ENCODE measurements around the gene MAP4K4. TPM values are rescaled to one million over a fixed set of nuclear protein-coding genes. Genes with fewer than 3 reads are reported as not detected.
"Not testable (repeated sequence)": the region's sequence is repeated elsewhere in the genome, so short reads cannot be mapped to it uniquely, and the experiment has no call there.

Gene MAP4K4
- total RNA-seq, 2 donors from 2014 or later = 47.5 to 50.4 TPM

- no peak overlapping the region for H3K27ac ChIP-seq
Observed at GRCh38 chr2:101921319-101921952, 223.9 kb downstream of the MAP4K4 start.

GRCh38 chr2:101921953-101922325, 224.4 kb downstream of the MAP4K4 start:
- no peak for TF ChIP-seq CTCF (IDR thresholded peaks at IDR 0.05)
- Histone ChIP-seq H3K4me1 (no peaks in the 10 kb centered on the region), H3K27me3 (no peaks in the 10 kb centered on the region), H3K36me3 (no peaks in the 10 kb centered on the region), H3K9me3 (peaks cover 0 to 19% of the 10 kb centered on the region in 2 donors), H3K4me3 (no peak overlapping the region), H3K27ac (no peak overlapping the region)
- DNase-seq (ENCODE audit: low spot score) = no peak

More at GRCh38 chr2:101921319-101921952, 223.9 kb downstream of the MAP4K4 start:
- TF ChIP-seq CTCF (IDR thresholded peaks at IDR 0.05) = no peak
- Histone ChIP-seq H3K9me3 (peaks cover 0 to 18% of the 10 kb centered on the region in 2 donors), H3K4me1 (no peaks in the 10 kb centered on the region), H3K27me3 (no peaks in the 10 kb centered on the region), H3K4me3 (no peak overlapping the region), H3K36me3 (no peaks in the 10 kb centered on the region)
- DNase-seq (ENCODE audit: low spot score) = no peak

GRCh38 chr2:101924311-101924710, 226.8 kb downstream of the MAP4K4 start:
- not testable (repeated sequence) for H3K4me1 ChIP-seq; H3K27me3 ChIP-seq; H3K4me3 ChIP-seq; H3K36me3 ChIP-seq; H3K27ac ChIP-seq; DNase-seq (ENCODE audit: low spot score)
- H3K9me3 ChIP-seq = peaks cover 0 to 26% of the 10 kb centered on the region in 2 donors

GRCh38 chr2:101930019-101930418, 232.5 kb downstream of the MAP4K4 start:
- Histone ChIP-seq H3K9me3 (peaks cover 0 to 9% of the 10 kb centered on the region in 2 donors), H3K27me3 (no peaks in the 10 kb centered on the region)
- TF ChIP-seq CTCF (IDR thresholded peaks at IDR 0.05) = no peak

GRCh38 chr2:101930847-101931246, 233.3 kb downstream of the MAP4K4 start:
- H3K27ac ChIP-seq = no peak overlapping the region
- H3K4me1 ChIP-seq = no peaks in the 10 kb centered on the region
- DNase-seq (ENCODE audit: low spot score) = no peak
- H3K4me3 ChIP-seq = no peak overlapping the region
- H3K27me3 ChIP-seq = no peaks in the 10 kb centered on the region
- no peaks in the 10 kb centered on the region for H3K36me3 ChIP-seq
- no peak for TF ChIP-seq CTCF (IDR thresholded peaks at IDR 0.05)
- peaks cover 0 to 8% of the 10 kb centered on the region in 2 donors for H3K9me3 ChIP-seq

More at GRCh38 chr2:101930019-101930418, 232.5 kb downstream of the MAP4K4 start:
- Histone ChIP-seq H3K4me1 (no peaks in the 10 kb centered on the region), H3K36me3 (no peaks in the 10 kb centered on the region), H3K4me3 (no peak overlapping the region), H3K27ac (no peak overlapping the region)
- DNase-seq (ENCODE audit: low spot score) = no peak

- no peak for TF ChIP-seq CTCF (IDR thresholded peaks at IDR 0.05)
- no peak overlapping the region for H3K4me3 ChIP-seq
- peaks cover 0 to 8% of the 10 kb centered on the region in 2 donors for H3K9me3 ChIP-seq
- no peaks in the 10 kb centered on the region for H3K36me3 ChIP-seq
- no peaks in the 10 kb centered on the region for H3K4me1 ChIP-seq
- no peak overlapping the region for H3K27ac ChIP-seq
- H3K27me3 ChIP-seq = no peaks in the 10 kb centered on the region
- no peak for DNase-seq (ENCODE audit: low spot score)
Observed at GRCh38 chr2:101931402-101931801, 233.9 kb downstream of the MAP4K4 start.

- H3K36me3 ChIP-seq; H3K27ac ChIP-seq; H3K9me3 ChIP-seq; DNase-seq (ENCODE audit: low spot score); H3K4me1 ChIP-seq; H3K27me3 ChIP-seq; H3K4me3 ChIP-seq: not testable (repeated sequence)
Observed at GRCh38 chr2:101935764-101936163, 238.3 kb downstream of the MAP4K4 start.

Data from right atrium auricular region (tissue), 2 donors.